Measurements from ENCODE around the gene CDH12. TPM values are rescaled to one million over a fixed set of nuclear protein-coding genes. Genes with fewer than 3 reads are reported as not detected.
"Not testable (repeated sequence)": the region's sequence is repeated elsewhere in the genome, so short reads cannot be mapped to it uniquely, and the experiment has no call there.

Gene CDH12
- total RNA-seq, 1 donor from 2014 or later, result not detected

GRCh38 chr5:22314548-22314947 is 538.6 kb downstream of the CDH12 start:
- DNase-seq (ENCODE audit: low read depth, low spot score), result no peak

GRCh38 chr5:22306011-22306410 is 547.1 kb downstream of the CDH12 start:
- no peak for DNase-seq (ENCODE audit: low read depth, low spot score)

GRCh38 chr5:22295832-22296231 is 557.3 kb downstream of the CDH12 start:
- no peak for DNase-seq (ENCODE audit: low read depth, low spot score)

DNA sequence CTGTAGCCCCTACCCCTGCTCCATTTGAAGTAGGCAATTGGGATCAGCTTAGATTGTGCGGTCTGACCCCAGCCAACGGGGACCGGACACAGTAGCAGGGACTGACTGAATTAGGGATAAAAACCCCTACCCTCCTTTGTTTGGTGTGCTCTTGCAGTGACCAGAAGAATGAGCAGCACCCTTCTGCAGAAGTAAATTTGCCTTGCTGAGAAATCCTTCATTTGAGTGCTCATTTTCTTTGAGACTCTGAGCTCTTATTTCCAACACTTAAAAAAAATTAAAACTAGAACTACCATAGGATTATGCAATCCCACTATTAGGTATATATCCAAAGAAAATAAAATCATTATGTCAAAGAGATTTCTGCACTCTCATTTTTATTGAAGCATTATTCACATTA is 560.0 kb downstream of the CDH12 start:
- no peak for DNase-seq (ENCODE audit: low read depth, low spot score)

GRCh38 chr5:22278164-22278563 is 575.0 kb downstream of the CDH12 start:
- DNase-seq (ENCODE audit: low read depth, low spot score), result no peak

GRCh38 chr5:22277006-22277405 is 576.1 kb downstream of the CDH12 start:
- no peak for DNase-seq (ENCODE audit: low read depth, low spot score)

- not testable (repeated sequence) for DNase-seq (ENCODE audit: low read depth, low spot score)
These were observed 587.3 kb downstream of the CDH12 start for GRCh38 chr5:22265855-22266254.

DNA sequence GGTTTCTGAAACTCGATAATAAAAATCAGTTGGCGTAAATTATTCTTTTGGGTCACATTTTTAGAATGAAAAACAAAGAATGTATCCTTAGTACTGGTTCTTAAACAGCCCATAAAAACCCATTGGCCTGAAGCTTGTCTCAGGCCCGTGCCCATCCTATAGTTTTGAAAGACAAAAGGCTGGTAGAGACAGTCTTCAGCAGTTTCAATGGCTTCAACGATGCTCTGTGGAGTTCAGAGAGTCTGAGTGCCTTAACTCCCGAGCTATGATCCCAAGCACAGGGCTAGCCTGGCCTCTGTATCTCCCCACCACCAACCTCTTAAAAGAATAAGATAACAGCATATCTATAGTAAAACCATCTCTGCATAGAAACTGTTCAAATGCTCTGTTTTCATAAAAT is 595.0 kb downstream of the CDH12 start:
- DNase-seq (ENCODE audit: low read depth, low spot score), result no peak

DNA sequence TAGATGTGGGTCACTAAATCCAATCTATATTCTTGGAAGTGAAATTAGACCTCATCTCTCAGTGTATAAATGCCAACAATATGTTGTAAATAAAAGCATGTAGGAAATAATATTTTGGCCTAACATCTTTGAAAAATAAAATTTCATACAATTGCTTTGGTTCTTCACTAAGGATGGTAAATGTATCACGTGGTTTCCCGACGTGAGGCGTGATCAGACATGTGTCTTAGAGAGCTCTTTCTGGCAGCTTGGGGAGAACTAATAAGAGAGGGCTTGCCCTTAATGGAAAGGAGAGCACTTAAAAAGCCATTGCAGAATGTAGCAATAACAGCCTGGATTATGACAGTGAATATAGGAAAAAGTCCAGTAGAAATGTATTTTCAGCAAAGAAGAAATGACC is 602.6 kb downstream of the CDH12 start:
- DNase-seq (ENCODE audit: low read depth, low spot score), result no peak

- no peak for DNase-seq (ENCODE audit: low read depth, low spot score)
These were observed 603.9 kb downstream of the CDH12 start for GRCh38 chr5:22249209-22249729.

GRCh38 chr5:22245770-22246169 is 607.4 kb downstream of the CDH12 start:
- no peak for DNase-seq (ENCODE audit: low read depth, low spot score)

- no peak for DNase-seq (ENCODE audit: low read depth, low spot score)
These were observed 610.6 kb downstream of the CDH12 start for GRCh38 chr5:22242532-22242931.

DNA sequence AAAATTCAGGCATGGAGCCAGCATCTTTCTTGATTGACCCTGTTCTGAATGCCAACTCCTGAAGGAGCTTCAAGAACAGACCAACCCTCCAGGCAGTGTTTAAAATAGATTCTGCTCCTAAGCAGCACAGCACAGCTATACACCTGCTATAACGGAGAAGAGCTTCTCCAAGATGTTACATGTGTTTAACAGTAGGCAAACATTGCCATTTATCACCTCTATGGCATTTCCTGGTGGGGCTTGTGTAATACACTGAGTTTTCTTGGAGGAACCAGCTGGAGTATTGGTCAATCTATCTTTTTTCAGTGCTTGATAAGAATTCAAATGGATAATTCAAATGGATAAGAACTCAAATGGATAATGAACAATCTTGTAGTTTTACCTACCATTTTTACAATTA is 615.1 kb downstream of the CDH12 start:
- DNase-seq (ENCODE audit: low read depth, low spot score), result no peak

DNA sequence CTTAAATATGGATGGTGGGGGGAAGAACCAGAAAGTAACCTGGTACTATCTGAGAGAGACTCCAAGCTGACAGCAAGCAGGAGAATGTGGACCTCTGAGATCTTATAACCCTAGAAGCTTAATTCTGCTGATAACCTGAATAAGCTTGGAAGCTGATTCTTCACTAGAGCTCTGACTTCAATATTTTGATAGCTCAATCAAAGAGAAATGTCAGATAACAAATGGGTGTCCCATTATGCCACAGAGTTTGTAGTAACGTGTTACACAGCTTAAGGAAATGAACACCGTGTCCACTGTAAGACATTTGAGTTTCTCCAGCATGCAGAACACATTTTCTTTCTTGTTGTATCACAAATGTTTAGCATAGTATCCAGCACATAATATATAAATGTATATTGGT is 626.7 kb downstream of the CDH12 start:
- no peak for DNase-seq (ENCODE audit: low read depth, low spot score)

- no peak for DNase-seq (ENCODE audit: low read depth, low spot score)
These were observed 630.1 kb downstream of the CDH12 start for GRCh38 chr5:22223079-22223478.

GRCh38 chr5:22213703-22214495 is 639.2 kb downstream of the CDH12 start:
- DNase-seq (ENCODE audit: low read depth, low spot score), result not testable (repeated sequence)

GRCh38 chr5:22212254-22212991 is 640.7 kb downstream of the CDH12 start:
- DNase-seq (ENCODE audit: low read depth, low spot score), result not testable (repeated sequence)

DNA sequence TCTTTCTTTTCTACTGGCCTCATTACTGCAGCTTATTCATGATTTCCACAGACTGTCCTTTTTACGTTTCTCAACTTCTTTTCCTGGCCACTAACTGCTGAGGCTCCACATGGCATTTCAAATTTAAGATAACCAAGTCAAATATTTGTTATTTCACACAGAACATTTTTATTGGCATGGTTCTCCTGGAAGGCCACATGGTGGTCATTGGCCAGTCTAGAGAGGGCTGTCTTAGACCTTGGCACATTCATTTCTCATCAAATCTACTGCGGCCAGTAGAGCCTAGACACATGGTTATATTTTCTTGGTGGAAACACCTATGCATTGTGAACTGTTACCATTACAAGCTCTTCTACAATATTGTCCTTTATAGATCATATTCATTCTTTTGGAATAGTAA is 644.7 kb downstream of the CDH12 start:
- DNase-seq (ENCODE audit: low read depth, low spot score), result not testable (repeated sequence)

DNA sequence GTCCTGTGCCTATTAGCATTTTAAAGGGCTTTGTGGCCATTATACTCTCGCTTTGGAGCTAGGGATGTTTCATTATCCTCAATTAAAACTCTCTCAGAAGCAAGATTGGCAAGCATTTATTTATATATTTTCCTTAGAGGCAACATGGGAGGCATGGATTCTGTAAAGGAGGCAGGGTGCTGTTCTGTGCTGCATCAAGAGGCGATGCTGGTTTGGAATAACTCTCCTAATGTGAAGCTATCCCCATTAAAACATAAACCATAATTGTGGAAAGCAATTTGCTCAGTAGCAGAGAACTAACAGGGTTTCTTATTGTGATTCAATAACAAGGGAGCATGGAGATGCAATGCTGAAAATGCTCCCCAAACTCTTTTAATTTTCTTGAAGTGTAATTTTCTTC is 664.5 kb downstream of the CDH12 start:
- DNase-seq (ENCODE audit: low read depth, low spot score), result not testable (repeated sequence)

- not testable (repeated sequence) for DNase-seq (ENCODE audit: low read depth, low spot score)
These were observed 665.4 kb downstream of the CDH12 start for GRCh38 chr5:22187632-22188228.

GRCh38 chr5:22169226-22169625 is 683.9 kb downstream of the CDH12 start:
- not testable (repeated sequence) for DNase-seq (ENCODE audit: low read depth, low spot score)

GRCh38 chr5:22168704-22169103 is 684.4 kb downstream of the CDH12 start:
- not testable (repeated sequence) for DNase-seq (ENCODE audit: low read depth, low spot score)

Data from pulmonary artery endothelial cell (primary cell).